ENCODE results near the gene TTC29.

DNA sequence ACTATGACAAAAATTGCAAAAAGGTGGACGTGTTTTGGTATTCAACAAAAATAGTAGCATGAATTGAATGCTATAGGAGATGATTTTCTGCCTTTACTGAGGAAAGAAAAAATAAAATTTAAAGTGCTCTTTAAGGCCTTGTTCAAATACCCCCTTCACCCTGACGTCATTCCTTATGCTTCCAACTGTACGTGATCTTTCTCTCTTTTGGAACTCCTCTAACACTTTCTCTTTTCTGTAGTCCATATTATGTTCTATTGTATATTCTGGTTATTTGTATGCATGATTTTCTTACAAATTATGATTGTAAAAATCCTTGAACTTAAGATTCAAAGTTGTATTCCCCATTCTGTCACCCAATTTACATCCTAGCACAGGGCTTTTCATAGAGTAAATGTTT, 206.5 kb downstream of the TTC29 start:
- TF ChIP-seq, protein P1, sequence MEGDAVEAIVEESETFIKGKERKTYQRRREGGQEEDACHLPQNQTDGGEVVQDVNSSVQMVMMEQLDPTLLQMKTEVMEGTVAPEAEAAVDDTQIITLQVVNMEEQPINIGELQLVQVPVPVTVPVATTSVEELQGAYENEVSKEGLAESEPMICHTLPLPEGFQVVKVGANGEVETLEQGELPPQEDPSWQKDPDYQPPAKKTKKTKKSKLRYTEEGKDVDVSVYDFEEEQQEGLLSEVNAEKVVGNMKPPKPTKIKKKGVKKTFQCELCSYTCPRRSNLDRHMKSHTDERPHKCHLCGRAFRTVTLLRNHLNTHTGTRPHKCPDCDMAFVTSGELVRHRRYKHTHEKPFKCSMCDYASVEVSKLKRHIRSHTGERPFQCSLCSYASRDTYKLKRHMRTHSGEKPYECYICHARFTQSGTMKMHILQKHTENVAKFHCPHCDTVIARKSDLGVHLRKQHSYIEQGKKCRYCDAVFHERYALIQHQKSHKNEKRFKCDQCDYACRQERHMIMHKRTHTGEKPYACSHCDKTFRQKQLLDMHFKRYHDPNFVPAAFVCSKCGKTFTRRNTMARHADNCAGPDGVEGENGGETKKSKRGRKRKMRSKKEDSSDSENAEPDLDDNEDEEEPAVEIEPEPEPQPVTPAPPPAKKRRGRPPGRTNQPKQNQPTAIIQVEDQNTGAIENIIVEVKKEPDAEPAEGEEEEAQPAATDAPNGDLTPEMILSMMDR (IDR thresholded peaks at IDR 0.05), result no peak
- TF ChIP-seq POLR2A (IDR thresholded peaks at IDR 0.05), result no peak
